HL-60/S4 treated with retinoic acid at 250 ng/mL for 4 days and 3 days (cell line): ENCODE measurements around the gene COPS6.

Experiments
- in situ Hi-C: fragments of 300-500 bp; cut with MboI; formaldehyde crosslinking; loops from 2 replicates; pipeline ENCODE4 v1.7.0; 2022; ENCODE audit warnings: low sequenced_read_pairs

Gene COPS6

DNA sequence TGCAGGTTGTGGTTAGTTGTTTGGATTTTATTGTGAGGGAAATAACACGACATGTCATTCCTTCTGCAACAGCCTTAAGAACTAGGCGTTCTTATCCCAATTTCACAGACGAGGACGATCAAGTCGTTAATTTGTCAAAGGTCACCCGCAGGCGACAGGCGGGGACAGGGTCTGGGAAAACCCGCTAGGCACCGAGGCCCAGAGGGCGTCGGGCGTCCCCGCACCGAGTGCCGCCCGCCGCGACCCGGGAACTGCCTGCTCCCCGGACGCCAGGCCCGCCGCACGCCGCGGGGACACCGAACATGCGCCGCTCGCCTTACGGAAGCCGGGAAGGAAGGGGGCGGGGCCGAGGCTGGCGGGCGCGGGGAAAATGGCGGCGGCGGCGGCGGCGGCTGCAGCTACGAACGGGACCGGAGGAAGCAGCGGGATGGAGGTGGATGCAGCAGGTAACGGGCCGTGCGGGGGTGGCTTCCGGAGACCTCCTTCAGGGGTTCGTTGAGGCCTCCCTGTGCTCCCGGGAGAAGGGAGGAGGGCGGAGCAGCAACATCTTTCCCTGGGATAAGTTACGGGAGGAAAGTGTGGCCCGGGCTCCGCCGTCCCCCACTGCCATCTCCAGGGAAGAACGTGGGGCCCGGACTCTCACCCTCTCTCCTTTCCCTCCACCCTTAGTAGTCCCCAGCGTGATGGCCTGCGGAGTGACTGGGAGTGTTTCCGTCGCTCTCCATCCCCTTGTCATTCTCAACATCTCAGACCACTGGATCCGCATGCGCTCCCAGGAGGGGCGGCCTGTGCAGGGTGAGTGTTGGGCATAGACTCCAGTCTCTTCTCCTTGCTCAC lies at the start of gene COPS6:
Gene COPS6 (plus strand): TSS at position 349 of the 837 bp plus-strand sequence. CDS start 22 bp downstream, at position 371.
- in situ Hi-C loops = no loop called here

DNA sequence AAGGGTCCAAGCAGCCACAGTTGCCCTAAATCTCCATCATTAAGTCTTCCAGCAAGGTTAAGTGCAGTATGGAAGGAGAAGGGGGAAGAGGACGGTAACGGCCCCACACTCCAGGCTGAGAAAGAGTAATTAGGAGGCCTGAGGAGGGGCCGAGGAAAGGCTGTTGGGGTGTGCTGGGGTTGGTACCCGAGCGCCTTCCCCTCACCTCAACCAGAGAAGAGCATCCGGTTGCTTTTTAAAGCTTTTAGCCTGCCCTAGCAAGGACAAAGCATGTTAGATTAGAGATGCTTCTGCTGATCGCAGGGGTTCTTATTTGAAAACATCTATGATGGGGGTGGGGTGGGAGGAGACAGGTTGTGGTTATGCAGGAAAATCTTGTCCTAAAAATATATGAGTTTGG lies 48.2 kb upstream of the COPS6 start:
- in situ Hi-C loops = no loop called here

DNA sequence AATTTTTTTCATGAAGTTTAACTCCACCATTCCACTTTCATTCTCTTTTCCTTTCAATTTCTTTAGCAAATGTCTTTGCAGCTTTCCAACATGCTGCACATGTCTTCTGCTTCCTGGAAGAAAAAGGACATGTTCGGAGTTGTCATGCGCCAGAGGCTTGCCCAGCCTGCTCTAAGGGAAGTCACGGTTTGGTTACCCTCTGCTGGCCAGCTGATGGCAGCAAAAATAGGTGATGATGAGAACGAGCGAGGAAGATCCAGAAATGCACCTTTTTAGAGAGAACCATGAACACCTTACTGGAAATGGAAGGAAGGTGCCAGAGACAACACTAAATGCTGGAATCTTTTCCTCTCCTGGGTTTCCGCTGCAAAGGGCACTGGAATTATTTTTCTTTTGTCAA lies 44.1 kb upstream of the COPS6 start:
- in situ Hi-C loops = no loop called here

DNA sequence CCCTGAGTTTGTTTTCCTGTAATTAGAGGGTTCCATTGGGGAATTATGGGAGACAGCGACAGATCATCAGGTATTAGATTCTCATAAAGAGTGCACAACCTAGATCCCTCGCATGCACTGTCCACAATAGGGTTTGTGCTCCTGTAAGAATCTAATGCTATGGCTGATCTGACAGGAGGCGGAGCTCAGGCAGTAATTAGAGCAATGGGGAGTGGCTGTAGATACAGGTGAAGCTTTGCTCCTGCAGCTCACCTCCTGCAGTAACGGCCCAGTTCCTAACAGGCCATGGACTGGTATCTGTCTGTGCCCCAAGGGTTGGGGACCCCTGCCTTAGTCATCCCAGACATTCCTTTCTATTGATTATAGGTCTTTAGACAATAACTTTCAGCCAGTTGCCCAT lies 40.1 kb upstream of the COPS6 start:
- in situ Hi-C loops = no loop called here

DNA sequence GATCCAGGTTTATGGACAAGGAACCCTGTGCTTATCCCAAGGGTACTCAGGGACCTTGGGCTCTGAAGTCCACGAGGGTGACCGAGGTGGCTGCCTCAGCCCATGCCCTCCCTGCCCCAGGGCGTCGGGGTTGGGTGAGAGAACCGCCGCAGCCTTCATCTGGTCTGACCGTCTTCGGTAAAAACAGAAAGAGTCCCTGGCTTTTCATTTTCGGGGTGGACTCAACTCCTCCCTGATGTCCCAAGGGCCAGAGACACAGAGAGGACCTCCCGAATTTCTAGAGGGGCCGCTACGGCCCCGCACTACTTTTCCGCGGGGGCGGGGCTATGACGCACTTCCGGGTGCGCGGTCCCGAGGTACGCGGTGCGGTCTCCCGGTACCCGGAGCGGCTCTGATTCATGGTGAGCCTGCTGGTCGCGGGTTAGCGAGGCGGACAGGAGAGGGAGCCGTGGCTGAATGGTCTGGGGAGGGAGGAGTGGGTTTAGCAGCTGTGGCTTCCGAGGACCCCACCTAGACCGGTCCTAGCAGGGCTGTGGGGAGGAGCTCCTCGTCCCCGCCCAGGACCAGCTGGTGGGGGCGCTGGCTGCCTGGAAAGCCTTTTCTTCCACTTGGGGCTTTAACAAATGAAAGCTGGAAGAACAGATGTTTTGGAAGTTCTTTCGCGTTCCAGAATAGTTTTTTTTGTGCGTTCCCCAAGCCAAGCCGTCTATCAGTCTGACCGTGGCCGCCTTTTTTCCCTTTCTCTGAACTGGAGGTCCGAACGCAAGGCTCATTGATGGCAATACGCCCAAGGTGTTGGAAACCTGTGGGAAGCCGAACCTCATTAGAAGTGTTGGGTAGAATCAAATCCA lies 39.1 kb upstream of the COPS6 start, which contains the start of gene ZSCAN21:
Gene ZSCAN21 (plus strand): TSS at position 334 of the 851 bp plus-strand sequence. CDS start 7,233 bp downstream, outside the sequence.
- in situ Hi-C loops = no loop called here

DNA sequence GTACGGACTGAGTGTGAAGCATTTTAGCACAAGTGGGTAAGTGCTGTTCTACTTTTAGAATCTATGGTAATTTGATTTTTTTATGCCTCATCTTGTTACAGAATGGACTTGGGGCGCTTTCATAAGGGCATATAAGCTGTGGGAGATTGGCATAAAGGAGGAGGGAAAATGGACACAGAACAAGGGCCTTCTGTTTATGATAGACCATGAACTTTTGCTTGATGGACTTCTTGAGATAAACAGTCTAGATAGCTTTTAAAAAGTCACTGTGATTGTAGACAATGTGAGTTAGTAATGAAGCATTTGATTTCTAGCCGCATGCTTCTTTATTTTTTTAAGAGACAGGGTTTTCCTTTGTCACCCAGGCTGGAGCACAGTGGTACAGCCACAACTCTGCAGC lies 37.2 kb upstream of the COPS6 start:
- in situ Hi-C loops = no loop called here

DNA sequence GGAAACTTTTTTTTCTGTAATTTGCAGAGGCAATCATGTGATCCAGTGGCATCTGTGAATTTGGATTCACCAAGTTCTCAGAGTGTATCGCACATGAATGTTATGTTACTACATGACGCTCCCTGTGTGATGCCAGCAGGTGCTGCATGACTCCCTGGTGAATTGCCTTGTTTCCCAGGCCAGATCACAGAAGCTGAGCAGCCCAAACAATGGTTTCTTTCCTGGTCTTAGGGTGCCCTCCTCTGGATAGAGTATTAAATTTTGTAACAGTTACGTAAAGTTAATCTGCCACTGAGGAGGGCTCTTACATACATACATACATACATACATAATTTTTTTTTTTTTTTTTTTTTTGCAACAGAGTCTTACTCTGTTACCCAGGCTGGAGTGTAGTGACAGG lies 35.6 kb upstream of the COPS6 start:
- in situ Hi-C loops = no loop called here

DNA sequence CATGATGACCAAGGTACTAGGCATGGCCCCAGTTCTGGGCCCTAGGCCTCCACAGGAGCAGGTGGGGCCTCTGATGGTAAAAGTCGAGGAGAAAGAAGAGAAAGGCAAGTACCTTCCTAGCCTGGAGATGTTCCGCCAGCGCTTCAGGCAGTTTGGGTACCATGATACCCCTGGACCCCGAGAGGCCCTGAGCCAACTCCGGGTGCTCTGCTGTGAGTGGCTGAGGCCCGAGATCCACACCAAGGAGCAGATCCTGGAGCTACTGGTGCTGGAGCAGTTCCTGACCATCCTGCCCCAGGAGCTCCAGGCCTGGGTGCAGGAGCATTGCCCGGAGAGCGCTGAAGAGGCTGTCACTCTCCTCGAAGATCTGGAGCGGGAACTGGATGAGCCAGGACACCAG lies 31.8 kb upstream of the COPS6 start:
- in situ Hi-C loops = no loop called here

DNA sequence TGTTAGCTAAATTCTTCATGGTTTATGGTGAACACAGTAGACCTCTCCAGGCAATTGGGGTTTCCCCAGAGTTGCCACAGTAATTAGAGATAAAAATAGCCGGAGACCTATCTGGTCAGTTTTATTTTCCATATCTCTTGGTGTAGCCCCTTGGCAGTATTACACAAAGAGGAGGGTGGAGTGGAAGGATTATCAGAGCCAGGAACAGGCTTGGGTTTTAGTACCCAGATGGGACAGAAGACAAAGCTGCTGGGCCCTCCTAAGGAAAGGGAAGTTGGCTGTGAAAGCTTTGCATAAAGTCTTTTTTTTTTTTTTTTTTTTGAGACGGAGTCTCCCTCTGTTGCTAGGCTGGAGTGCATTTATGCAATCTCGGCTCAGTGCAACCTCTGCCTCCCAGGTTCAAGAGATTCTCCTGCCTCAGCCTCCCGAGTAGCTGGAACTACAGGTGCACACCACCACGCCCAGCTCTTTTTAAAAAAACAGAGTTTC lies 29.5 kb upstream of the COPS6 start:
- in situ Hi-C loops = no loop called here

DNA sequence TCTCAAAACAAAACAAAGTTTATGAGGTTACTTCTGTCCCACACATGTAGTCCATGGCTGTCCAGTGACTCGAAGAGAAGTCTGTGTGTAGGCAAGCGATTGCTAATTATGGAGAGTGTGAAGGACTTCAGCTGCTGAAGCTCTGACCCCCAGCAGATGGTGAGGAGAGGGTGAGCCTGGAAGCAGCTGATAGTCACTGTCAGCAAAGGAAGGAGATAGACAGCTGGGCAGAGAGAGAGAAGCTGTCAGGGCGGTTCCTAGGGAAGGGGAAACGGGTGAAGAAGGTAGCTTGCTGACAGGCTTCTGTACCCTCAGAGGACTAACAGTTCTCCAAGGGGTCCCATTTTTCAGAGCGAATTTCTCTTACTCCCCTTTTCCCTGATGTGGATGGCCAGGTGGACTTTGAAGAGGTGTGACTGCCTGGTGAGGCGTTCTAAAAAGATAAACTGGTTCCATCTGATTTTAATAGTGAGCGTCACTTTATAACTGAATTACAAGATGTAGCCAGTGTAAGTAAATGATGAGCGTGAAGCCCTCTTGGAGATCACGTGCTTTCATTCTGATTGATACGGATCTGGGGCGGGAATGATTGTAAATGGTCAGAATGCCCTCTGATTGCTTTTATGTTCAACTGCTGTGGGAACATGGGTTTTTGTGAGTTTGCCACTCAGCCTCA lies 27.1 kb upstream of the COPS6 start:
- in situ Hi-C loops = no loop called here

DNA sequence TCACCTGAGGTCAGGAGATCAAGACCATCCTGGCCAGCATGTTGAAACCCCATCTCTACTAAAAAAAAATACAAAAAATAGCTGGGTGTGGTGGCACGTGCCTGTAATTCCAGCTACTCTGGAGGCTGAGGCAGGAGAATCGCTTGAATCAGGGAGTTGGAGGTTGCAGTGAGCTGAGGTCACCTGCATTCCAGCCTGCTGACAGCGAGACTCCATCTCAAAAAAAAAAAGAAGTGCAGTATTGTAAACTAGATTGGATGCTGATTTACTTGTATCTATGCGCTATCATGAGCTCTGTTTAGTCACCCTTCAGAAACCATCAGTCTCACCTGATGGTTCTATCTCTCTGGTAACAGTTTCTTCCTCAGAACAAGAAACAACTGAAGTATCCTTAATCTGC lies 25.4 kb upstream of the COPS6 start:
- in situ Hi-C loops = no loop called here

DNA sequence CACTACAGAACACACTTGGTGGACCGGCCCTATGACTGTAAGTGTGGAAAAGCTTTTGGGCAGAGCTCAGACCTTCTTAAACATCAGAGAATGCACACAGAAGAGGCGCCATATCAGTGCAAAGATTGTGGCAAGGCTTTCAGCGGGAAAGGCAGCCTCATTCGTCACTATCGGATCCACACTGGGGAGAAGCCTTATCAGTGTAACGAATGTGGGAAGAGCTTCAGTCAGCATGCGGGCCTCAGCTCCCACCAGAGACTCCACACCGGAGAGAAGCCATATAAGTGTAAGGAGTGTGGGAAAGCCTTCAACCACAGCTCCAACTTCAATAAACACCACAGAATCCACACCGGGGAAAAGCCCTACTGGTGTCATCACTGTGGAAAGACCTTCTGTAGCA lies 24.6 kb upstream of the COPS6 start:
- in situ Hi-C loops = no loop called here

DNA sequence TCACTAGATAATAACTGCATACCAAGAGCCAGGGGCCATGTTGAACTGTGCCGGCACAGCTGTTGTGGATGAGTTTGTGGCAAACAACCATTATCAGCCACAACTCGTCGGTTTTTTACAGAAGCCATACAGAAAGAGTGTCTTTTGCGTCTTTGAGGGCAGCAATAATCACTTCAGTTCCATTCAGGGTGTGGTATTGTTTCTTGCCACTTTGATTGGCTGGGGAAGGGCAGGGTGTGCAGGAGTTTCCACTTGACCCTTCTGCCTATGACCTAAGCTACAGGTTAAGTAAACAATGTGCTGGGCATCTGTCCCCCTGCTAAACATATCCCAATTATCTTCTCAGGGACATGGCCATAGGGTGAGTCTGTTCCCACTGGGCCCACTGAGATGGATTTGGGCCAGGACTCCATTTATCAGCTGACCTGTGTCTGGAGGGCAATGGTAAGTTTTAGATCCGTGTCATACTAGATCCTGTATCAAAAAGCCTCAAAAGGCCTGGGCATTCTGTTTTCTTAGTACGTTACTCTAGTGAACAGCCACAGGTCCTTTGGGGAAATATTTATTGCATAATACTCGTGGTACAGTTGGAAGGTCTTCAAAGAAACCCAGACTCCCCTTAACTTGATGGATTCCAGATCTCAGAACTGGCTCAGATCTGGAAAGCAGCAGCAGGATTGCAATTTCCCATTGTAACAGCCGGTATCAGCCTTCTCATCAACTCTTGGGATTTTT lies 23.1 kb upstream of the COPS6 start:
- in situ Hi-C loops = no loop called here

DNA sequence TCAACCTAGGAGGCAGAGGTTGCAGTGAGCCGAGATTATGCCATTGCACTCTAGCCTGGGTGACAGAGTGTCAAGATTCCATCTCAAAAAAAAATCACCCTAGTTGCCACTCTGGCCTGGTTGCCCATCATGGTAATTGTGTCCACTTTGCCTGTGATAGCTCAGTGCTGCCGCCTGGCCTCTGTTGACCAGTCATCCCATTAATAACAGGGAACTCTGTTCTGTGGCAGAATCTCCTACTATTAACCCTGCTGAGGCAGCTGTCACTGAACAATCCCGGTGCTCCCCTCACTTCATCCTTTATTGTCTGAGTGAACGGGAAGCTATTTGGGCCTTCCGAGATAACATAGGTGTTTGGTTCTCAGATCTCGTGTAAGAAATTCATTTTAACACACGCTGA lies 21.8 kb upstream of the COPS6 start:
- in situ Hi-C loops = no loop called here

DNA sequence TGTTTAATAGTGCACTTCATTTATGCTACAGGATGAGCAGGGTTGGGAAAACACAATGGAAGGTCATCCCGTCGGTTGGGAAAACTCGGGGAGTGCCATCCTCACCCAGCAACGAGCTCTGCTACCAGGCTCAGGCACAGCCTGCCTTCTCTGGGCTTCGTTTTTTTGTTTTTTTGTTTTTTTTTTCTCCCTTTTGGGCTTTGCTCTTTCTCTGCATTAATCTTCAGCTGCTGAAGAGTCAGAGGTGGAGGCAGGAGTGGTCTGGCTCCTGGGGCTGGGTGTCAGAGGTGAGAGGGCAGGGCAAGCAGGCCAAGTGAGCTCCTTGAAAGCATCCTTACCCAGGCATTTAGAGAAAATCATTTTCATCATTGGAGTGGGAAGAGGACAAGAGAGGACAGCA lies 18.8 kb upstream of the COPS6 start:
- in situ Hi-C loops = no loop called here

DNA sequence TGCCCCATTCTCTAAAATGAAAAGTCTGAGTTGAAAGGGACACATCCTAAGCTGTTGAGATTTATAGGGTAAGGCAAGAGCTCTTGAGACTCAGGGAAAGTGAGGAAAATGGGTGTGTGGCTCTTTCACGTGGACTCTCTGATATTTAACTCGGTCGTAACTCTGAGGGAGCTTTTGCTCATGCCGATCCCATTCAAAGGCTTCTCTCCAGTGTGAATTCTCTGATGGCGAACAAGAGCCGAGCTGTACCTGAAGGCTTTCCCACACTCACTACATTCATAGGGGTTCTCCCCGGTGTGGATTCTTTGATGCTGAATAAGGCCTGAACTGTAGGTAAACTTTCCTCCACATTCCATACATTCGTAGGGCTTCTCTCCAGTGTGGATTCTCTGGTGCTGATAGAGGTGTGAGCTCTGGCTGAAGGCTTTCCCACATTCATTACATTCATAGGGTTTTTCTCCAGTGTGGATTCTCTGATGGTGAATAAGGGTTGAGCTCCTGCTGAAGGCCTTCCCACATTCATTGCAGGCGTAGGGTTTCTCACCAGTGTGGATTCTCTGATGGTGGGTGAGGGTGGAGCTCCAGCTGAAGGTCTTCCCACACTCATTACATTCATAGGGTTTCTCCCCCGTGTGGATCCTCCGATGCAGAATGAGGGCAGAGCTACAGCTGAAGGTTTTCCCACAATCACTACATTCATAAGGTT lies 17.6 kb upstream of the COPS6 start:
- in situ Hi-C loops = no loop called here

DNA sequence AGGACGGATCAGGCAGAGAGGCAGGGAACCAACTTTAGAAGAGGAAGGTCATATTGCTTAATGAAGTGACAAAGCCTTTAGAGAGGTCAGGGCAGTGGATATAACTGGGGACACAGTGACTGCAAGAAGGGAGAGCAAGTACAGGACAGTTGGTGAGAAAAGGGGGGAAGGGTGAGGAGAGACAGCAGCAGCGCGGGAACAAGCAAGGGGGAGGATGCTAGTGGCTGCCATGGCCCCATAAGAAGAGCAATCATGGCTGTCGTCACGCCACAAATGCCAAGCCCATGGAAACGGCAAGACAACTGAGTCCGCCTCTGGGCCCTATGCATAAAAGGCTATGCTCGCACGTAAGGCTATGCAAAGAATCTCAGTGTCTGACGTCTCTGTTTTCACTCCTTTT lies 16.3 kb upstream of the COPS6 start:
- in situ Hi-C loops = no loop called here

DNA sequence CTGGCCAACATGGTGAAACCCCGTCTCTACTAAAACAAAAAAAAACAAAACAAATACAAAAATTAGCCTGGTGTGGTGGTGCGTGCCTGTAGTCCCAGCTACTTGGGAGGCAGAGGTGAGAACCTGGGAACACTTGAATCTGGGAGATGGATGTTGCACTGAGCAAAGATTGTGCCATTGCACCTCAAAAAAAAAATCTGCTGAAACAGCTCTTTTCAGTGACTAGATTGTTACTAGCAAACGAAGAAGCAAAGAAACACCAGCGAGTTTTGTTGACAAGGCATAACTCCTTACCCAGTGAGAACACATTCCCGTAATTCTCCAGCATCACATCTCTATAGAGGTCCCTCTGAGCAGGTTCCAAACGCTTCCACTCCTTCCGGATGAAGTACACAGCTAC lies 13.9 kb upstream of the COPS6 start:
- in situ Hi-C loops = no loop called here

DNA sequence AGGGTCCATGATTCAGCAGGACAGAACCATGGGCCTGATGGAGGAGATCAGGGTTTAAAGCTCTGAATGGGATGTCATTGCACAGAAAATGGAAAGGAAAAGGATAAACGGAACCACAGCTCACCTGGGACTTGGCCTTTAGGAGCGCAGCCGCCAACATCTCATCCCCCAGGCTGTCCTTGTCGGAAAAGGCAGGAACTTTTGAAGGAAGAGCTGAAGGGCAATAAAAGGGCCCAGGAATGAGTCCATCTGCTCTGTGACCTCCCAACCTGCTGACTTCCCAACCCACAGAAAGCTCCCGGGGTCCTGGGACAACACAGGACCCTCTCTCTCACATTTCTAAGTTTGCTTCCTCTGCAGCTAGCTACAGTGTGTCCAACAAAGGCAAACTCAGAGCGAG lies 13.4 kb upstream of the COPS6 start:
- in situ Hi-C loops = no loop called here

DNA sequence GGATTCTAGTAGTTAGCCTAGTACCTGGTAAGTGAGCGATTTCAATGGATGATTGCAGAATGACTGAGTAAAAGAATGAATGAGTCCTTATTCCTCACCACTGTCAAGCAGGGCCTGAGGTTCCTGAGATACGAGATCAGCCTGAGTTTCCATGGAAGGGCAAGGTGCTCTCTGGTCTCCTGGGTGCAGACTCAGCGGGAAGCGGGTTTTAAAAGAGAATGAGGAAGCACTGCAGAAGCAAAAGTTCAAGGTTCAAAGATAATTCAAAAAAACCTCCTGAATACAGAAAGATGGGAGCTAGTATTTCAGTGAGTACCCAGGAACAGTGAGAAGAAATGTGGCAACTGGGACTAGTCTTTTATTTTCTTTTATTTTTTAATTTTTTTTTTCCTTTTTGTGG lies 11.6 kb upstream of the COPS6 start:
- in situ Hi-C loops = no loop called here
